ENCODE data around the gene BEST2.
"Not testable (repeated sequence)": the region's sequence is repeated elsewhere in the genome, so short reads cannot be mapped to it uniquely, and the experiment has no call there.

BEST2 gene

DNA sequence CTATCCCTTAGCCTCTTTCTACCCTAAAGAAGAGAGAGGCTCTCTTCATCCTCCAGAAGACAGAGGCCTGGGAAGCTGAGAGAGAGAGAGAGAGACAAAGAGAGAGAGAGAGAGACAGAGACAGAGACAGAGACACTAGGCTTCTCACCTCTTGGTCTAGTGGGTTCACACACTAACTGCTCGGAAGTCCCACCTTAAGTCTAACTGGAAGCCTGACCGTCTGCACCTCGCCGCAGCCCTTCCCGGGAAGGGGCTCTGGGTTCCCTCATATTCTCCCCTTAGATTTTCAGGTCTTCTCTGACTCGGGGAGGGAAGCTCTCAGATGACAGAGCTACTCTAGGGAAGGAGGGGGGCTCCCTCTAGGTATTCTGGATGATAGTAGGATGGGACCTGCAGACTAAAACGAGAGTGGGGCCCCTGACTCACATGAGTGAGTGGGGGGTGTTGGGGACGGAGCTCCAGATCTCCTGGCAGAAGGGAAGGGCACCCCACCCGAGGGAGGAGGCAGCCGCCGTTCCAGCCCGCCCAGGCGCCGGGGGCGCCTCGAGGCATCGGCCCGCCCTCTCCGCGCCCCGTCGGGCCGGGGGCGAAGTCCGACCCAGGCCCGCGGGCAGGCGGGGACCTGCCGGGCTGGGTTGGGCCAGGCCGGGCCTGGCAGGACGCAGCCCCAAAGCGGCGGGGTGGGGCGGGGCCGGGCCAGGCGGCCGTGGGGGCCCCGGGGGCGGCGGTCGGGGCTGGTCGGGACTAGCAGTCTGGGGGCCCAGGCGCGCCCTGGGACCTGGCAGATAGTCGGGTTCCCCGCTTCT, 37.7 kb downstream of the BEST2 start:
- no peak for DNase-seq

GRCh38 chr19:12789904-12790619, 38.5 kb downstream of the BEST2 start:
- DNase-seq, result peak; percentile 56

DNA sequence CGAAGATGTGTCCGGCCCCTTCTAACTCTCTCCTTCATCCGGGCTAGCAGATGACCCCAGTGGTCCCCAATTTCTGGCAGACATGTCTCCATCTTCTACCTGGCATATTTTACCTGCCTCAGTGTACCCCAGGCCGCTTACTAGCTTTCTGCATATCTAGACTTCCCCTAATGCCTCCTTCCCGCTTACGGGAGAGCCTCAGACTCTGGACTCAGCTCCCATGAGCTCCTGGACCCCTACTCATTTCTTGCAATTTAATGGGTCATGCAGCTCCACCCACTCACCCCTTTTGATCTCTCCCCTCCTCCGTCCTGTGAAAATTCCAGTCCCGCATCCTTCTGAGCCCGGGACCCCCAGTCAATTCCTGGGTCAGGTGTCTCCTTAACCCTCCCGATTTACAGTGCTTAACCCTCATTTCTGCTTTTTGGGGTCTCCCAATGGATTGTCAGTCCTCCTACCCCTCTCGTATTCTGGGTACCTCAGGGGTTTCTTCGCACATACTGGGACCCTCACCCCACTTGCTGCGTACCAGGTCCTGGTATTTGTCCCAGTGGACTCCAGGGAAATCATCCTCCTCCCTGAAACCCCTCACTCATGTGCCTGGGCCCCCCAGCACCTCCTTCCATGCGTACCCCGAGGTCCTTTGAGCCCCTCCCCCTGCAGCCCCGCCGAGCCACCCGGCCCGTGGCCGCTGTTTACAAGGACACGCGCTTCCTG, 39.2 kb downstream of the BEST2 start:
- no peak for DNase-seq

DNA sequence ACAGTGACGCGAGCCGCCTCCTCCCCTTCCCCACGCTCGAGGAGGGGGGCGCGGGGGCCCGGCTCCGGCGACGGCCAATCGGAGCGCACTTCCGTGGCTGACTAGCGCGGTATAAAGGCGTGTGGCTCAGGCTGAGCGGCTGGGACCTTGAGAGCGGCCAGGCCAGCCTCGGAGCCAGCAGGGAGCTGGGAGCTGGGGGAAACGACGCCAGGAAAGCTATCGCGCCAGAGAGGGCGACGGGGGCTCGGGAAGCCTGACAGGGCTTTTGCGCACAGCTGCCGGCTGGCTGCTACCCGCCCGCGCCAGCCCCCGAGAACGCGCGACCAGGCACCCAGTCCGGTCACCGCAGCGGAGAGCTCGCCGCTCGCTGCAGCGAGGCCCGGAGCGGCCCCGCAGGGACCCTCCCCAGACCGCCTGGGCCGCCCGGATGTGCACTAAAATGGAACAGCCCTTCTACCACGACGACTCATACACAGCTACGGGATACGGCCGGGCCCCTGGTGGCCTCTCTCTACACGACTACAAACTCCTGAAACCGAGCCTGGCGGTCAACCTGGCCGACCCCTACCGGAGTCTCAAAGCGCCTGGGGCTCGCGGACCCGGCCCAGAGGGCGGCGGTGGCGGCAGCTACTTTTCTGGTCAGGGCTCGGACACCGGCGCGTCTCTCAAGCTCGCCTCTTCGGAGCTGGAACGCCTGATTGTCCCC, 39.9 kb downstream of the BEST2 start, which contains the start of gene JUNB:
Gene JUNB, plus strand, starts transcription at position 142 of the 706 bp plus-strand sequence. Its CDS starts 286 bp downstream, at position 428.
- DNase-seq, result peak; percentile 89

DNA sequence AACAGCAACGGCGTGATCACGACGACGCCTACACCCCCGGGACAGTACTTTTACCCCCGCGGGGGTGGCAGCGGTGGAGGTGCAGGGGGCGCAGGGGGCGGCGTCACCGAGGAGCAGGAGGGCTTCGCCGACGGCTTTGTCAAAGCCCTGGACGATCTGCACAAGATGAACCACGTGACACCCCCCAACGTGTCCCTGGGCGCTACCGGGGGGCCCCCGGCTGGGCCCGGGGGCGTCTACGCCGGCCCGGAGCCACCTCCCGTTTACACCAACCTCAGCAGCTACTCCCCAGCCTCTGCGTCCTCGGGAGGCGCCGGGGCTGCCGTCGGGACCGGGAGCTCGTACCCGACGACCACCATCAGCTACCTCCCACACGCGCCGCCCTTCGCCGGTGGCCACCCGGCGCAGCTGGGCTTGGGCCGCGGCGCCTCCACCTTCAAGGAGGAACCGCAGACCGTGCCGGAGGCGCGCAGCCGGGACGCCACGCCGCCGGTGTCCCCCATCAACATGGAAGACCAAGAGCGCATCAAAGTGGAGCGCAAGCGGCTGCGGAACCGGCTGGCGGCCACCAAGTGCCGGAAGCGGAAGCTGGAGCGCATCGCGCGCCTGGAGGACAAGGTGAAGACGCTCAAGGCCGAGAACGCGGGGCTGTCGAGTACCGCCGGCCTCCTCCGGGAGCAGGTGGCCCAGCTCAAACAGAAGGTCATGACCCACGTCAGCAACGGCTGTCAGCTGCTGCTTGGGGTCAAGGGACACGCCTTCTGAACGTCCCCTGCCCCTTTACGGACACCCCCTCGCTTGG, 40.7 kb downstream of the BEST2 start:
- peak; percentile 55 for DNase-seq

- DNase-seq, result no peak
These were observed 41.3 kb downstream of the BEST2 start for GRCh38 chr19:12792853-12793289.

GRCh38 chr19:12793290-12794195, 42.0 kb downstream of the BEST2 start:
- DNase-seq, result peak; percentile 85

GRCh38 chr19:12794196-12794941, 42.8 kb downstream of the BEST2 start:
- no peak for DNase-seq

DNA sequence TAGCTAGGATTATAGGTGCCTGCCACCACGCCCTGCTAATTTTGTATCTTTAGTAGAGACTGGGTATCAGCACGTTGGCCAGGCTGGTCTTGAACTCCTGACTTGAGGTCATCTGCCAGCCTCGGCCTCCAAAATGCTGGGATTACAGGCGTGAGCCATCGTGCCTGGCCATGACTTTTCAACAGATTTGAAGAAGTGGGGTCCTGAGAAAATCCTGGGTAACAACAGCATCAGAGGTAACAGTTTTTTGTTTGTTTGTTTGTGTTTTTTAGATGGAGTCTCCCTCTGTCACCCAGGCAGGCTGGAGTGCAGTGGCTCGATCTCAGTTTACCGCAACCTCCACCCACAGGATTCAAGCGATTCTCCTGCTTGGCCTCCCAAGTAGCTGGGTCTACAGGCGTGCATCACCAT, 43.4 kb downstream of the BEST2 start:
- DNase-seq, result no peak

DNA sequence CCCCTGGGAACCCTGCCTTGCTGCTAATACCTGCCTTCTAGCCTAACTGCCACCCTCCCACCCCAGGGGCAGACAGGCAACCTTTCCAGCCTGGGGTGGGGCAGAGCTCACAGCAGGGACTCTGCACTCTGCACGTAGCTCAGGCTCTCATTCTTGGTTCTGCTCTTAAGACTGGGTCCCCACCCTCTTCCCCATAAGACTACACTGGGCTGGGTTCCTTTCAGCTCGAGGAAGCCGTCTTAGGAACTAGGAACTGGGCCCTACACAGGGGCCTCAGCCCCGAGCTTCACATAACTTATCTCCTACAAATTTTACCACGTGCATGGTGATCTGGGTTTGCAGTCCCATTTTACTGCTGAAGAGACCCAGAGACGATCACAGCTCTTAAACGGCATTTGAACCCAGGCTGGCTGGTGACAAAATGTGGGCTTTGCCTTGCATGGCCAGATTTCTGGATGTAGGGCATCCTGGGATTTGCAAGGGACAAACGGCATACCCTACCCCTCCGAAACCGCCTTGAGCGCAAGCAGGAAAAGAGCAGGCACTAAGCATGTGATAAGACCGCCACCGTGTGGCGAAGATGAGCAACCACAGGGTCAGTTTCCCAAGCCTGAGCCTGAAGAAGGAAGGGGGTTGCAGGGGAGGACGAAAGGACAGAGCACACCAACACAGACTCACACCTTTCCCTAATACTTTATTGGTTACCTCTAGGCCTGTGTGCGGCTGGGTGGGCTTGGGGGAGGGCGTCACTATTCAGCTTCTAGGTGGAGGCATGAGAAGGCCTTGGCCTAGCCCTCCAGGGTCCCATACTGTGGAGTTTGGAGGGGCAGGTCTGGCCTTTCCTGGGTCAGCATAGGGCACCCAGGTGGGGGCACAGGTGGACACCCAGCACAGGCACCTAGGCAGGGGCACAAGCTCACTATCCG, 44.8 kb downstream of the BEST2 start:
- peak; percentile 61 for DNase-seq

GRCh38 chr19:12797141-12797587, 45.6 kb downstream of the BEST2 start:
- no peak for DNase-seq

- not testable (repeated sequence) for DNase-seq
These were observed 46.0 kb downstream of the BEST2 start for GRCh38 chr19:12797607-12798006.

GRCh38 chr19:12799742-12800465, 48.3 kb downstream of the BEST2 start:
- no peak for DNase-seq

GRCh38 chr19:12800466-12800770, 48.8 kb downstream of the BEST2 start:
- DNase-seq, result no peak

DNA sequence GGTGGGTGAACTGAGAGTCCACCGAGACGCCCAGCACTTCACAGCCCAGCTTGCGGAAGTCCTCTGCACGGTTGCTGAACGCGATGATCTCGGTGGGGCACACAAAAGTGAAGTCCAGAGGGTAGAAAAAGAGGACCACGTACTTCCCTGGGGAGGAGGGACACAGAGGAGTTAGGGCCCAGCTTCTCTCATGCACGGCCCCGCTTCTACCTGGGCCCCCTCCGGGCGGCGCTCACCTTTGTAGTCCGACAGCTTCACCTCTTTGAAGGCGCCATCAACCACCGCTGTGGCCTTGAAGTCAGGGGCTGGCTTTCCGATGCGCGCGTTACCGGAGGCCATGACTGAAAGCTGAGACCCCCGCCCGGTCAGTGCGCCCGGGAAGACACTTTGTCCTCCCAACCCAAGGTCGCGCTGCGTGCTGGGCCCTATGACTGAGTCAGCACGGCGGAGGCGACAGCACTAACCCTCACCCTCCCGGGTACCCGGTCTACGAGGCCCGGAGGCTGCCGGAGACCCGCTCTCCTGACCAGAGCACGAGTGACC, 49.4 kb downstream of the BEST2 start:
- DNase-seq, result no peak

GRCh38 chr19:12801466-12802266, 50.1 kb downstream of the BEST2 start, which contains the start of the genes PRDX2 and THSD8:
Gene PRDX2 (minus strand): TSS chr19:12801800. CDS start chr19:12801261, 539 bp downstream.
Gene THSD8 (plus strand): TSS chr19:12802069. CDS start chr19:12802072, 3 bp downstream.
- peak; percentile 66 for DNase-seq

All from NCI-H1048 (cell line).